KMS-11 (cell line): ENCODE data around the gene SCGB1D1.

Experiments
- H2AFZ ChIP-seq: fragments of 200-600 bp; sonication (generic); 2 replicates; pipeline ENCODE4 v1.6.1; 2016; ENCODE audit warnings: antibody characterized with exemption, mixed run types, low read depth
- H3K27ac ChIP-seq: fragments of 200-600 bp; sonication (generic); 2 replicates; pipeline ENCODE4 v1.6.1; 2016; ENCODE audit warnings: mild to moderate bottlenecking, mixed run types
- H3K27me3 ChIP-seq: fragments of 200-600 bp; sonication (generic); 2 replicates; pipeline ENCODE4 v1.6.1; 2017; ENCODE audit warnings: mild to moderate bottlenecking, low read depth, mixed run types, moderate library complexity; ENCODE audit not compliant: insufficient read depth
- H3K36me3 ChIP-seq: fragments of 200-600 bp; sonication (generic); 2 replicates; pipeline ENCODE4 v1.6.1; 2017; ENCODE audit warnings: mild to moderate bottlenecking, mixed run types; ENCODE audit not compliant: insufficient read depth
- H3K4me1 ChIP-seq: fragments of 200-600 bp; sonication (generic); 2 replicates; pipeline ENCODE4 v1.6.1; 2016; ENCODE audit warnings: mild to moderate bottlenecking, low read depth, mixed run types; ENCODE audit not compliant: poor library complexity, severe bottlenecking
- H3K4me2 ChIP-seq: fragments of 200-600 bp; sonication (generic); 2 replicates; pipeline ENCODE4 v1.7.0; 2016; ENCODE audit warnings: mild to moderate bottlenecking, mixed run types
- H3K4me3 ChIP-seq: fragments of 200-600 bp; sonication (generic); IDR thresholded peaks from 2 replicates; pipeline ENCODE4 v1.6.1; 2017; ENCODE audit warnings: low read depth, low read length, mixed read lengths; ENCODE audit not compliant: insufficient read depth
- H3K79me2 ChIP-seq: fragments of 200-600 bp; sonication (generic); 2 replicates; pipeline ENCODE4 v1.6.1; 2016; ENCODE audit warnings: low read depth, mixed run types; ENCODE audit not compliant: insufficient read depth
- H3K9ac ChIP-seq: fragments of 200-600 bp; sonication (generic); 2 replicates; pipeline ENCODE4 v1.6.1; 2016; ENCODE audit warnings: mild to moderate bottlenecking, mixed run types
- H4K20me1 ChIP-seq: fragments of 200-600 bp; sonication (generic); 2 replicates; pipeline ENCODE4 v1.6.1; 2016; ENCODE audit warnings: mild to moderate bottlenecking, mixed run types; ENCODE audit not compliant: insufficient read depth
- CTCF ChIP-seq: fragments of 200-600 bp; sonication (generic); conservative IDR thresholded peaks from 2 replicates; pipeline ENCODE4 v1.6.1; 2017; ENCODE audit warnings: low read depth, mild to moderate bottlenecking, antibody characterized with exemption, low read length, moderate library complexity, mixed read lengths

The SCGB1D1 gene

GRCh38 chr11:62146476-62147200 lies 43.4 kb upstream of the SCGB1D1 start:
- H4K20me1 ChIP-seq: no peaks in the 10 kb centered on the region
- no peak for TF ChIP-seq CTCF
- no peak overlapping the region for H3K9ac ChIP-seq
- H3K36me3 ChIP-seq: no peaks in the 10 kb centered on the region
- H3K79me2 ChIP-seq: no peaks in the 10 kb centered on the region
- no peak overlapping the region for H3K27ac ChIP-seq
- no peaks in the 10 kb centered on the region for H3K4me1 ChIP-seq
- H3K4me3 ChIP-seq: no peak overlapping the region
- H3K27me3 ChIP-seq: no peaks in the 10 kb centered on the region
- H3K4me2 ChIP-seq: no peak overlapping the region
- H2AFZ ChIP-seq: no peak overlapping the region

GRCh38 chr11:62147545-62147944 lies 42.5 kb upstream of the SCGB1D1 start:
- no peak for TF ChIP-seq CTCF
- Histone ChIP-seq H3K36me3 (no peaks in the 10 kb centered on the region), H3K27ac (no peak overlapping the region), H3K9ac (no peak overlapping the region), H2AFZ (no peak overlapping the region), H3K4me1 (no peaks in the 10 kb centered on the region), H3K4me2 (no peak overlapping the region), H3K27me3 (no peaks in the 10 kb centered on the region), H3K79me2 (no peaks in the 10 kb centered on the region), H4K20me1 (no peaks in the 10 kb centered on the region), H3K4me3 (no peak overlapping the region)

DNA sequence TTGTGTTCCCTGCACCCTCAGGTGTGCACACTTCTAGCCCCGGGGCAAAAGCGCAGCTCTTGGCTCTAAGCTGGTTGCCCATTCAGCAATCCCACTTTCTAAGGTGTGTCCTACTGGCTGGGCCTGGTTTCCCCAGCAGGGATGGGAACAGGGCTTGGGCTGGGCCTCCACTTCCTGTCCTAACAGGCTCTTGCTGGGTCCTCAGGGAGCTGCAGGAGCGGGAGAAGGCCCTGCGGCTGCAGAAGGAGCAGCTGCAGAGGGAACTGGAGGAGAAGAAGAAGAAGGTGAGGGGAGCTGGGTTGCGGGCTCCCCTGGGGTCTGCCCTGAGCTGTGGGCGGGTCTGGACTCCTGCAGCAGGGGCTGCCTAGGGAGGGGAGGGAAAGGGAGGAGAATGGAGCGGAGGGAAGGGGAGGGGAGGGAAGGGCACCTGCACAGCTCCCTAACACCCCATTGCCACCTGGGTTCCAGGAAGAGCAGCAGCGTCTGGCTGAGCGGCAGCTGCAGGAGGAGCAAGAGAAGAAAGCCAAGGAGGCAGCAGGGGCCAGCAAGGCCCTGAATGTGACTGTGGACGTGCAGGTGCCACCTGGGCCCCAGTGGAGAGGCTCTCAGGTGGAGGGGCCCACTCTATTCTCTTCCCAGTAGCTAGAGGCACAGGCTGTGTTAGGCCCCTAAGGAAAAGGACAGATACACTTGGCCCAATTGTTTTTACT lies 41.6 kb upstream of the SCGB1D1 start:
- no peaks in the 10 kb centered on the region for H4K20me1 ChIP-seq

More for the DNA sequence above, 41.6 kb upstream of the SCGB1D1 start:
- H3K9ac ChIP-seq: no peak overlapping the region
- H3K27ac ChIP-seq: no peak overlapping the region
- H3K36me3 ChIP-seq: no peaks in the 10 kb centered on the region
- no peaks in the 10 kb centered on the region for H3K4me1 ChIP-seq
- no peak overlapping the region for H3K4me2 ChIP-seq
- H3K27me3 ChIP-seq: no peaks in the 10 kb centered on the region
- no peak overlapping the region for H3K4me3 ChIP-seq
- no peak for TF ChIP-seq CTCF
- H3K79me2 ChIP-seq: no peaks in the 10 kb centered on the region
- H2AFZ ChIP-seq: no peak overlapping the region
